ENCODE measurements around the gene PITPNC1. TPM values are rescaled to one million over a fixed set of nuclear protein-coding genes. Genes with fewer than 3 reads are reported as not detected.

PITPNC1 gene
- total RNA-seq, 1 experiment from 2014 or later, result 37.5 TPM

DNA sequence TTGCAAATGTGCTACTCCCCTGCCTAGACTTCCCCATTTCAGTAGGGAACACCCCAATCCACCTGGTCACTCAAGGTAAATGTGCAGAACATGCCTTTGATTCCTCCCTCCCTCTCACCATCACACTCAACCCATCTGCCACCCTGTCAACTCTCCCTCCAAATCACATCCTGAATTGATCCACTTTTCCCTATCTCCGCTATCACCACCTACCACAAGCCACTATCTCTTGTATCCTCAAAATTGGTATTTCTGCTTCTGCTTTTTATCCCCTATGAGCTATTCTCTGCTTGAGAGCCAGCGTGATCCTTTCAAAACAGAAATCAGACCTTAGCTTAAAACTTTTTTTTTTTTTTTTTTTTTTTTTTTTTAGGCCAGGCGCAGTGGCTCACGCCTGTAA is 335.3 kb downstream of the PITPNC1 start:
- H3K56ac ChIP-seq (ENCODE audit: insufficient read length, low read depth, low read length), result no peak overlapping the region
- H3K18ac ChIP-seq (ENCODE audit: insufficient read length, low read depth, low read length), result no peak overlapping the region
- no peak overlapping the region for H2BK5ac ChIP-seq (ENCODE audit: insufficient read length, low read length)
- Mint-ChIP-seq H3K4me1 (peaks cover 12 to 25% of the 10 kb centered on the region in 2 experiments), H3K9me3 (peaks cover 6% of the 10 kb centered on the region in 2 experiments; a peak in 4 of 5 replicates), H3K36me3 (ENCODE audit: insufficient read depth in 1 of 3, low read depth in 3 of 3) (peaks cover 0 to 9% (median 5%) of the 10 kb centered on the region in 3 experiments; a peak in 3 of 7 replicates), H3K27ac (no peak overlapping the region), H3K27me3 (ENCODE audit: low read depth) (no peaks in the 10 kb centered on the region), H3K4me3 (no peak overlapping the region)
- H2BK20ac ChIP-seq (ENCODE audit: low read depth, low read length, poor library complexity, severe bottlenecking), result no peak overlapping the region
- H3K27ac ChIP-seq (ENCODE audit: insufficient read length, low read depth, low read length), result no peak overlapping the region
- H3K4me2 ChIP-seq (ENCODE audit: insufficient read depth, insufficient read length, low read length), result no peak overlapping the region
- H3K23me2 ChIP-seq (ENCODE audit: insufficient read length, low read depth, low read length, poor library complexity, severe bottlenecking), result peaks cover 3% of the 10 kb centered on the region
- no peak overlapping the region for H2BK120ac ChIP-seq (ENCODE audit: low read depth, low read length, poor library complexity, severe bottlenecking)
- no peak overlapping the region for H2BK12ac ChIP-seq (ENCODE audit: insufficient read length, low read depth, low read length)
- no peak overlapping the region for H3T11ph ChIP-seq (ENCODE audit: low read length)
- no peak overlapping the region for H3K9ac ChIP-seq (ENCODE audit: extremely low read depth, insufficient read length, low read length)
- H4K91ac ChIP-seq (ENCODE audit: insufficient read length, low read depth, low read length), result no peak overlapping the region
- no peak overlapping the region for H2AFZ ChIP-seq (ENCODE audit: low read length)
- H3K79me2 ChIP-seq (ENCODE audit: insufficient read depth, low read length), result no peaks in the 10 kb centered on the region
- no peak for DNase-seq
- H2BK15ac ChIP-seq (ENCODE audit: low read depth, low read length), result no peak overlapping the region
- H3K23ac ChIP-seq (ENCODE audit: insufficient read length, low read depth, low read length), result no peak overlapping the region
- H4K8ac ChIP-seq (replicated peaks; ENCODE audit: insufficient read length, low read depth, low read length), result no peak overlapping the region
- no peaks in the 10 kb centered on the region for H3K79me1 ChIP-seq (ENCODE audit: insufficient read depth, low read depth, low read length, poor library complexity, severe bottlenecking)
- no peak for TF ChIP-seq CTCF (conservative IDR thresholded peaks at IDR 0.05)
- no peaks in the 10 kb centered on the region for H3K4me1 ChIP-seq (ENCODE audit: insufficient read depth, low read length)
- no peaks in the 10 kb centered on the region for H3K9me3 ChIP-seq (ENCODE audit: control insufficient read depth, low read depth, low read length)
- no peak overlapping the region for H4K5ac ChIP-seq (ENCODE audit: insufficient read length, low read depth, low read length)
- WGBS (ENCODE audit: extremely low coverage, insufficient read length, low lambda C conversion rate), result no CpG with 5 or more reads among the region's 4 CpGs
- H3K4ac ChIP-seq (ENCODE audit: low read depth, low read length), result no peak overlapping the region
- H4K20me1 ChIP-seq (ENCODE audit: control insufficient read depth, insufficient read depth, insufficient read length), result no peaks in the 10 kb centered on the region
- H2AK5ac ChIP-seq (ENCODE audit: insufficient read length, low read length), result no peak overlapping the region
- no peaks in the 10 kb centered on the region for H3K27me3 ChIP-seq (ENCODE audit: insufficient read depth, low read length)
- H3K14ac ChIP-seq (ENCODE audit: insufficient read depth, low read length), result no peak overlapping the region

Data from H9 (cell line).